HG03342 (cell line): ENCODE measurements around the gene RAB3IL1.

Source experiments
- ATAC-seq: cut with Tn5 transposase; IDR thresholded peaks from one replicate; pipeline ENCODE4 v1.9.1; 2021; ENCODE audit warnings: mild to moderate bottlenecking, moderate library complexity; ENCODE audit not compliant: unreplicated experiment

RAB3IL1 gene

GRCh38 chr11:61905801-61906521 is 11.4 kb downstream of the RAB3IL1 start:
- ATAC-seq: no peak

DNA sequence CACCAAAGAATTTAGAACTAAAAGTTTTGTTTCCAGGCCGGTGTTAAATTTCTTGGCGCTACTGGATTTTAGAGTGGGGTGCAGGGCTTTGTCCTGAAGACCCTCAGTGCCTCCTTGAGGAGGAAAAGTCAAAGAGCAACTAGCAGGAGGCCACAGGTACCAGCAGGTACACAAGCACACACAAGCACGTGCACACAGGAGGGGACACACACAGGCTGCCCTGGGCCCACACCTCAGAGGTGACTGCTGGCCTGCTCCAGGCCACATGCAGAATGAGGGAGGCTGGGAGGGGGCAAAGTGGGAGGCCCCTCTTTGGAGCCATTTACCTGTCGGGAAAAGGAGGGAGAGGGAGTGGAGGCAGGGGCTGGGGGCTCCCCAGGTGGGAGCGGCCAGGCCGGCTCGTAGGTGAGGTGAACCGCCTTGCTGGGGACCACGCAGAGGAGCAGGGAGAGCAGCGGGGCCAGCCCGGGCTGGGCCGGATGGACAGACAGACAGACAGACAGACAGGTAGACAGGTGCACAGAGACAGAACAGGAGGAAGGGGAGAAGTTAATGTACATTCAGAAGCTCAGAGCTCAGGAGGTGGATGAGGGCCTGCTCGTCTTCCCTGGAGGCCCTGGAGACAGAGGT is 12.2 kb downstream of the RAB3IL1 start:
- ATAC-seq: no peak

- ATAC-seq: no peak
Observed at GRCh38 chr11:61904539-61905048, 12.8 kb downstream of the RAB3IL1 start.

DNA sequence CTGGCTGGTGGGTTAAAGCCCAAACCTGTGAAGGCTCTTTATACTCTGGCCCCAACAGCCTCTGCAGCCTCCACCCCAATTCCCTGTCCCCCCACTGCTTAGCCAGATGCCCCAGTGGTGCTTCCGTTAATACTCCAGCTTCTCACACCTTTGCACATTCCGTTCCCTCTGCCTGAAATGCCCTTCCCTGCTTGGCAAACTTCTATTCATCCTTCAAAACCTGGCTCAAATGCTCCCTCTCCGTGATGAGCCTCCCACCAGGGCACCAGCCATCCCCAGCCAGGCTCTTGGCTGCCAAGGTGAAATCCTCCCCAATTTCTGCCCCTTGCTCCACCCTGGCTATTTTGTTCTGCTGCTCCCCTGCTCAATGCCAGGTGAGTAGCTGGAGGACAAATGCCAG is 13.5 kb downstream of the RAB3IL1 start:
- ATAC-seq: no peak

- no peak for ATAC-seq
Observed at GRCh38 chr11:61902313-61902712, 15.1 kb downstream of the RAB3IL1 start.

- ATAC-seq: no peak
Observed at GRCh38 chr11:61901397-61901796, 16.0 kb downstream of the RAB3IL1 start.

DNA sequence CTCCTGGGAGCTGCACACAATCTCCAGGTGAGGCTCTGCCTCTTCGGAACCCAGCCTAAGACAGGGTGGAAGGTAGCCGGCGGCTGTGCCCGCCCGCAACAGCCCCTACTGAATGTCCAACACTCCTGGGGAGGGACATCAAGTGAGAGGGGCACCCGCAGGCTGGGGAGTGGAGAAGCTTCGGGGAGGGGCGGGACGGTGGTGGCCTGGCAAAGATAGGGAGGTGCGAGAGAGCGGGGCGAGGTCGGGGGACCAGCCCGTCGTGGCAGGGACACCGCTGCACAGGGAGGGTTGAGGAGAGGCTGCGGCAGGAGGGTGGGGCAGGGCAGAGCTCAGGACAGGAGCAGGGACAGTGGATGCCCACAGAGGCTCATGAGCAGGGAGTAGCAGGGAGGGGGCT is 17.1 kb downstream of the RAB3IL1 start:
- no peak for ATAC-seq

- peak; percentile 73 for ATAC-seq
Observed at GRCh38 chr11:61899146-61899841, 18.1 kb downstream of the RAB3IL1 start.

DNA sequence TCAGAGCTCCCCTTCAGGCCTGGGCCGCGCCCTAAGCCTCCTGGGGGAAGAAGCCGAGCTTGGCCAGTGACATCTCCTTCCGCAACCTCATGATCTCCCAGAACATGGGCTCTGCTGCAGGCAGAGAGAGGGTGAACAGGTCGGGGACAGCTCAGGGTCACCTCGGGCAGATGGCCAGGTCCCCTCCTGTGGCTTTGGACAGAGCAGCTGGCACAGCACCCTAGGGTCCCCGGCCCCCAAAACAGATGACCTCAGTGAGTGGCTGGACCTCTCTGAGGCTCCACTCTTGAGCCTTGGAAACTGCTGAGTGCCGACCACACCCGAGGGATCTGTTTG is 19.2 kb downstream of the RAB3IL1 start:
- ATAC-seq: no peak

DNA sequence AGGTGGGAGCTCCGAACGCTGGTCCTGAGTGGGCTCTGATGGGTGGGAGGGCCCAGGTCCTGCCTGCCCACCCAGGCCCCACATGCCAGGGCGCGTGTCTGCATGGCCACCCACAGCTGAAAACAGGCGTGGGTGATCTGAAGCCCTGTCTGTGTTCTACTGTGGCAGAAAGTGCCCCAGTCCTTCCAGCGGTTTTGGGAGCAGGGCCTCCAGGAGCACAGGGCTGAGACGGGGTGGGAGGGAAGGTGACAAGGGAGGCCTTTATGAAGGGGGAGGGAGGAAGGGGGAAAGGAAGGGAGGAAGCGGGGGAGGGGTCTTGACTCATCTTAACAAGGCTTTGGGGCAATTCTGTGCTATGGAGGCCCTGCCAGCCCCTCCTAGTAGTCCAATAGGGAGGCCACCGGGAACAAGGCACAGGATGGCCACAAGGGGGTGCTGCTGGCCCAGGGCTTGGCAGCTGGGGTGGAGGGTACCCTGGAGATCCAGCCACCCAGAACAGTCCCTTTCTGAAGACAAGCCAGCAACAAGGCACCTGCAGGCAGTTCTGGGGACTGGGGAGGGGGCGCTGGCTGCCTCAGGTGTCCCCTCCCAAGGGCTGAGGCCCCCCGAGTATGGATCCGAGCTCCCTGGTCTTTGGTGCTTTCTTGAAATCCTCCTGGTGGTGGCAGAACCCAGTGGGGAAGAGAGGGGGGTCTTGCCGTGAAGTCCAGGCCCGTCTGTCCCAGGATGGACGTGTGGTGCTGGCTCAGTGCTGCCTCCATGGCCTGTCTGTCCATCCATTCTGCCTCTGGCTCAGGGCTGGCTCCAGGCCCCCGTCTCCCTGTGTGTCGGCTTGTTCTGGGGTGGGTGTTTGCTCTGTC is 19.7 kb downstream of the RAB3IL1 start:
- no peak for ATAC-seq

DNA sequence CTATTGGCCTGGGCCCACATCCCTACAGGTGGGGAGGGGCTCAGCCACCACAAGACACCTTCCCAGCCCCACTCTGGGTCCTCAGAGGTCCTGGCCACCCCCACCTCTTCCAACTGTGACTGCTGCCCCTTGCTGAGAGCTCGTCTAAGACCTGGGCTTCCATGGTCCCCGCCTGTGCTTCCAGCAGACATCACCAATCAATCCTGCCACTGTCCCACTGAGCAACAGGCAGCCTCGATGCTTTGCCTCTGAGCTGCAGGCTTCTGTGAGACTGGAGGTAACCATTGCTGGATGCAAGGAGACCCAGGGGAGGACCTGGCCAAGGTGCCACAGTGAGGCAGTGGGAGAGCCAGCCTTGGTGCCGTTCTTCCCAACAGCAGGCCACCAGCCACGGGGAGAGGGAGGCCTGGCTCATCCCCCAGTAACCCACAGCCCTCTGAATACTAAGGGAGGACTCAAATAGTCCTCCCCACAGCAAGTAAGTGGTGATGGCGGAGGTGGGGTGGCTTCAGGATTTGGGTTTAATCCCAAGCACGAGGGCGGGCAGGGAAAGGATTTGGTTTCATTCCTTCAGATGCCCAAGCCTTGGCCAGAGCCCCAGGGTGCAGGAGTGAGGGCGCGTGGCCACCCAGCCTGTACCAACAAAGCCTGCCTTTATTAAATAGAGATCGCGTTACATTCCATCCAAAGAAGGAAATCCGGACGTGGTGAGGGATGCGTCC is 20.5 kb downstream of the RAB3IL1 start:
- no peak for ATAC-seq

DNA sequence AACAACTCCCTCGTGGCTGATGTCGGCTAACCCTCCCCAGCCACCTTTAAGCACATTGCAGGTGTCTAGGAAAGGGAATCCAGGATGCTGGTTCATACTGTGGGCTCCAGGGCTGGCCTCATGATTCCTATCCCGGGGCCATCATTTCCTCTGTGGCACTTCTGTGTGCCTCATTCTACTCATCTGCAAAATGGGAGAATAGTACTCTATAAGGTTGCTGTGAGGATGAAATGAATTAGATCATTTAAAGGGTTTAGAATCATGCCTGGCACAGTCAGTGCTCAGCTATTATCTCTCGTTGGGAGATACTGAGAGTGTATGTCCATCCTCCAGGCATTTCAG is 21.7 kb downstream of the RAB3IL1 start:
- ATAC-seq: no peak

- ATAC-seq: no peak
Observed at GRCh38 chr11:61895046-61895717, 22.2 kb downstream of the RAB3IL1 start.

GRCh38 chr11:61893981-61894380 is 23.4 kb downstream of the RAB3IL1 start:
- no peak for ATAC-seq

DNA sequence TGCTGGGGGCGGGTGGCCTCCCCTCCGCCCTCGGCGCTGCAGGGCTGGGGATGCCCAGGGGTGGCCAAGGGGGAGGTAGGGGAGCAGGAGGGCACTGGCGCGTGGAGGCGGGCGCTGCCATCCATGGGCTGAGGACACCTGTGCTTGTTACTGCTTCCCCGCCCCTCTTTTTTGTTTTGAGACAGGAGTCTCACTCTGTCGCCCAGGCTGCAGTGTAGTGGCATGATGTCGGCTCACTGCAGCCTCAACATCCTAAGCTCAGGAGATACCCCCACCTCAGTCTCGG is 25.3 kb downstream of the RAB3IL1 start:
- no peak for ATAC-seq

DNA sequence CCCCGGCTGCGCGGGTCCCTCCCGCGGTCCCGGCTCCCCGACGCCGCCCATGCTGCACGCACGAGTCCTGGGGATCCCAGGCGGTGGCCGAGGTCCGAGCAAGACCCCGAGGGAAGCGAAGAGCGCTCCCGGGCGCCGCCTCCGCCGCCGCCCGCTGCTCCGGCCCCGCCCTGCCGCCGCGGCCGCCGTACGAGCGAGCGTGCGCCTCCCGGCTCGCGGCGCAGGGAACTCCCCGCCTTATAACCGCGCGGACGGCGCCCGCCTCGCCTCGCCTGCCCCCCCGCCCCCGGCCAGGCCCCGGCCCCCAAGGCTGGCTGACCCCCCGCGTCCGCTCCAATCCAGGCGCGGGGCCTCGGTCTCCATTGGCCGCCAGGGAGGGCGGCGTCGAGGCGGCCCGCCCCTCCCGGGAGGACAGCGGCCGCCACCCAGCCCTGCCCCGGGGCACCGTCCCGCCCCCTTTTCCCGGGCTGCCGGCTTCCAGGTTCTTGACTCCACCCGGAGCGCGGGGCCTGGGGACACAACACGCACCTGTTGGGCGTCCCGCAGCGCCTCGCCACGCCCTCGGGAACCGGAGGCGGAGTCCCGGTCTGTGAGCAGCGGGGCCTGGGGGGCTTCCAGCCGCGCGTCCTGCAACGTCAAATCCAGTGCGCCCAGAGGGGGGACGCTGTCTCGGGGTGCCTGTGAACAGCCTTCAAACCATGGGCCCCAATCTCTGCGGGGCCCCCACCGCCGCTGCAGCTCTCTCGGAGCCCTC is 25.9 kb downstream of the RAB3IL1 start, which contains the start of gene FADS3:
Gene FADS3, minus strand, starts transcription at position 215 of the 754 bp plus-strand sequence. Its CDS starts 164 bp downstream, at position 51.
- peak; percentile 46 for ATAC-seq

- peak; percentile 23 for ATAC-seq
Observed at GRCh38 chr11:61890529-61891330, 26.6 kb downstream of the RAB3IL1 start.

DNA sequence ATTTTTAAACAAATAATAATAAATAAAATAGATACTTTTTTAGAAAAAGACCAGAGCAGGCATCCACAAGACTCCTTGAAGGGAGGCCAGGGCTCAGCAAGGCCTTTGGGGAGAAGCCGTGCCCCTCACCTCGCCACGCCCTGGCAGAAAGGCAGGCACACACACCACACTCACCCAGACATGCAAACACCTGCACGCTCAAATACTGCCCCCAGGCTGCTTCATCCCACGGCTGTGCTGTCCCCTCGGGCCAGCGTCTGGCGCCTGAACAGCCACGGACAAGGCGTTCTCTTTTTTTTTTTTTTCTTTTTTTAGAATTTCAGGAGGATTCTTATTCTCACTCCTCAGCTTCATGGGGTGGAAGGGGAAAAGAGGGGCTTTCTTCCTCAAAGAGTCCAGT is 27.5 kb downstream of the RAB3IL1 start:
- ATAC-seq: no peak

DNA sequence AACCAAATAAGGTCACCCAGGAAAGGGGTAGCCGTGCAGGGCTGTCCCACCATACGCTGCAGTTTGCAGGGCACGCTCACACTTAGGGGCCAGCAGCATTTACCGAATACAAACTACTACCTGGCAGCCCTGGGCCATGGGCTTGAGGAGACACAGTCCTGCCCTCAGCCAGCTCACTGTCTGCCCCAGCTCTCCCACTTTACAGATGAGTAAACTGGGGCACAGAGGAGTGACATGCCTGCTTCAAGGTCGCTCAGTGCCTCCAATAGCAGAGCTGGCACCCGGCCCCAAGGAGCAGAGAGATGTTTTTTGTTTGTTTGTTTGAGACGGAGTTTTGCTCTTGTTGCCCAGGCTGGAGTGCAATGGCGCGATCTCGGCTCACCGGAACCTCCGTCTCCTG is 28.8 kb downstream of the RAB3IL1 start:
- no peak for ATAC-seq
